Cerebellar nuclear complex (tissue), 1 donor: Measurements from ENCODE around the gene IQUB.
"Not testable (repeated sequence)": the region's sequence is repeated elsewhere in the genome, so short reads cannot be mapped to it uniquely, and the experiment has no call there.

ENCODE experiments used
- DNase-seq, 2 experiments: peaks; one replicate each; lab custom pipeline; 2025; lab: John Stamatoyannopoulos, UW

IQUB gene

GRCh38 chr7:123534383-123535260 is at the start of gene IQUB:
IQUB (minus strand) TSS chr7:123534595; CDS start chr7:123512340, 22,255 bp downstream.
- DNase-seq = peak; percentile 94 to 95

- no peak for DNase-seq
These were observed 49.4 kb upstream of the IQUB start for GRCh38 chr7:123583821-123584220.

DNA sequence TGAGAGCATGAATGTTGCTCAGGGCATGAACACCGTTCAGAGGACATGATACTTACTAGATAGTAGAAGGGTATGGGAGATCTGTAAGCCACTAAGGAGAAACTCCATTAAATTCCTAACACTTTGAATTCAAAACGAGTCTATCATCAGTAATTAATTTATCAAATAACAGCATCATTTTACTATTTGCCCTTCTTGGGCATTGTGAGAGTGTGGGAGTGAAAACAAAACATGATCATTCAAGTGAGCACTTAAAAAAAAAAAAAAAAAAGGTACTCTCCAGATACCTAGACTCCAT is 46.7 kb upstream of the IQUB start:
- DNase-seq = no peak

DNA sequence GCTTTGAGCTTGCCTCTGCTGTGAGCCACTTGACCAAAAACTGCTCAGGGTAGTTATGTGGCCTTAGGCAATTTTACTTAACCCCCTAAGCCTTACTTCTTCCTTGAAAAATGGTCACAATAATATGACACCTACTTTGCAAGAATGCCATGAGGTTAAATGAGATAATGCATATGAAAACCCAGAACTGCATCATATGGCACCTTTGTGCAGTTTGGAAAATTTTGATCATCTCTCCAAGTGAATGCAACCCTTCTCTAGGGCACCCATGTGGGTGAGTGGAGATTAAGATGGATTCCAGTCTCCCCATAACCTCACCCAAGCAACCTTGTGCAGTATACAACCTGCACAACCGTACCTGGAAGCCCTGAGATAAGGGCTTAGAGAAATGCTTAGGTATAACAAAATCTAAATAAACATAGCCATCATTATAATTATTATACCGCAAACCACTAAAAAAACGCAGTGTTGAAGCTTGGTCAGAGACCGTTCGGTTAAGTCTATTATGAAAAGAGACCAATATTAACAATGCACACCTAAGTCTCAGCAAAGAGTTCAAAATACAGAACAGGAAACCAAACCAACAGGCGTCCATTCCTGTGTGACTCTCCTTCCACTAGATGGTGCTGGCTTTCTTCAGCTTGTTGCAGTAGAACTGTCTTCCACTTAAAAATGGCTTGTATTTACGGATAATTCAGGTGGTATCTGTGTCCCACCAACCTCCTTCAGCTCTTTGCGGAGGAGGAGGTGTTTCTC is 46.2 kb upstream of the IQUB start:
- DNase-seq = no peak

GRCh38 chr7:123579416-123579815 is 45.0 kb upstream of the IQUB start:
- DNase-seq = no peak

- DNase-seq = no peak
These were observed 39.6 kb upstream of the IQUB start for GRCh38 chr7:123573896-123574467.

DNA sequence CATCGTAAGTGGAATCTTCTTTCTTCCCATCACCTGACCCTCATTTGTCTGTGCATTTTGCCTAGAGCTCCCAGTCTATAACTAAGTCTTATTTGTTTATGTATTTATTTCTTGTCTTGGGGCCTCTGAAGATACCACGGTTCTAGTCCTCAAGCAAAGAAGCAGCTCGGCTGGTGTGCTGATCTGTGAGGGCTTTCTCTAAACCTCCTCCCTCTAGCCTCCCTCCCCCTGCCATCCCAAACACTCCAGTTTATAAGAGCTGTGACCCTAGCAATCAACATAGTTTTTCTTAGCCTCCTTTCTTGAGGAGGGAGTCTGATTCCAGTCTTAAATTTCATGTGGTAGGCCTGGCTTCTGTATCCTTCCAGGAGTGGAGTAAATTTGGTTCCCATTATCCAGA is 38.9 kb upstream of the IQUB start:
- no peak for DNase-seq

DNA sequence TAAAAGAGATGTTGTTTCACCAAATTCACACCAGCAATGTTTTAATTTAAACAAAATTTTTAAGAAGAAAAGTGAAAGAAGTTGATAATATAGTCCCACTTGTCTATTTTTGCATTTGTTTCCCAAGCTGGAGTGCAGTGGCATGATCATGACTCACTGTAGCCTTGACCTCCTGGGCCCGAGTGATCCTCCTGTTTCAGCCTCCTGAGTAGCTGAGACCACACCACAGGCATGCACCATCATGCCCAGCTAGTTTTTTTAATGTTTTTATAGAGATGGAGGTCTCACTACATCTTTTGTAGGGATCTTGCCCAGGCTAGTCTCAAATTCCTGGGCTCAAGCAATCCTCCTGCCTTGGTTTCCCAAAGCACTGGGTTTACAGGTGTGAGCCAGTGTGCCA is 37.3 kb upstream of the IQUB start:
- no peak for DNase-seq

- DNase-seq = no peak
These were observed 36.8 kb upstream of the IQUB start for GRCh38 chr7:123571187-123571586.

DNA sequence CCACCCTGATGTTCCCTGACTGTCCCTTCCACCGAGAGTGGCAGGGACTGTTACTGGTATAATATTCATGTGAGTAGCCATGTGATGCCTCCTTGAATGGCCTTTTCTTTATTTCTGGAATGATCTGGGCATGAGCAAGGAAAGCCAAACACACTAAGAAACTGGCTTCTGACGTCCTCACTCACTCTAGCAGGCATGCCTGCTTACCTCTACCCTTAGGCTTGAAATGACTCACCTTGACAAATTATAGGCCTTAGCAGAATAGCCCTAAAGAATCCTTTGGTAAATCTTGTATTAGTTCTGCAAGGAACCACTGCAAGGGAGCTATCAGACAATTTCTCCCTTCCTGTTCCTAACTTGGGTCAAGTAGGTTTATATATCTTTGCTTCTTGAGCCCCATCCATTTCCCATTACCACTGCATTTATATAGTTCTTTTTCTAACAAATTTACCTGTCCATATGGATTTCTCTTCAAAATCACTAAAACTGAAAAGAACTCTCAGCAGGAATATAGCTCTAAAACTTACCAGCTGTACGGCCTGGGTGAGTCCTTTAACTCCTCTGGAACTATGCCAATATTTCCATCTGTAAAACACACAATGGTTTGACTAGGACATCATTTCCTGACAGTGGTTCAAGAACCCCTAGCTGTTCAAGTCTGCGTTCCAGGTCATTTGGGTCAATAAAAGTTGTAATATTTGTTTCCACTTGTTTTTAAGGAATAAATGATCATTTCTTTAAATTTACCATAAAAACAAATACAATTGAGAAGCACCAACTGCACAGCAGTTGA is 36.2 kb upstream of the IQUB start:
- DNase-seq = no peak

DNA sequence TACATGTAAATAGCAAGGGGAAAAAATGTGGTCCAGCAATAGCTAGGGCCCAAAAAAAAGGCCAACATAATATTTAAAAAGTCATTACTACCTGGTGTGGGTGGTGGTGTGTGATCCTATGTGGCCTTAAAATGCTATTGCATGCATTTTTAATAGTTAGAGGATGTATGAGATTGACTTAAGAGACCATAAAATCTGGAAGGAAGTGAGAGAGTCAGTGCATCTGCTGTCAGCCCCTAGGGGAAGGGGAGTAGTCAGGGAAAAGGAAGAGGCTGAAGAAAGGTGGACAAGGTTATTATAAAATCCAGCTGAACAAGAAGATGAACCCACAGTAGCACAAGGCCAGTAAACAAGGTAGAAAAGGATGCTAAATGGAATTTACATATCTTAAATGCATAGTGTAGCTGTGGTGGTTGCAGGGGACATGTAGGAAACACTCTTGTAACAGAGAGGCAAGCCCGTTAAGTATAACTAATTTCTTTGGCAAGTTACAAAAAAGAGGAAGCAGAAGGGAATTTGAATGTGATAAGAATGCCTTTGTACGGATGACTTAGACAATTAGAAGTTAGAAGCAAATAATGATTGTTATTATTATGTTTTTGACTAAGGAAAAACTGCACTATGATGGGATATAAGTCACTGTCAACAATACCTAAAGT is 35.1 kb upstream of the IQUB start:
- no peak for DNase-seq

- DNase-seq = no peak
These were observed 27.7 kb upstream of the IQUB start for GRCh38 chr7:123562121-123562520.

- no peak for DNase-seq
These were observed 24.0 kb upstream of the IQUB start for GRCh38 chr7:123558289-123558874.

DNA sequence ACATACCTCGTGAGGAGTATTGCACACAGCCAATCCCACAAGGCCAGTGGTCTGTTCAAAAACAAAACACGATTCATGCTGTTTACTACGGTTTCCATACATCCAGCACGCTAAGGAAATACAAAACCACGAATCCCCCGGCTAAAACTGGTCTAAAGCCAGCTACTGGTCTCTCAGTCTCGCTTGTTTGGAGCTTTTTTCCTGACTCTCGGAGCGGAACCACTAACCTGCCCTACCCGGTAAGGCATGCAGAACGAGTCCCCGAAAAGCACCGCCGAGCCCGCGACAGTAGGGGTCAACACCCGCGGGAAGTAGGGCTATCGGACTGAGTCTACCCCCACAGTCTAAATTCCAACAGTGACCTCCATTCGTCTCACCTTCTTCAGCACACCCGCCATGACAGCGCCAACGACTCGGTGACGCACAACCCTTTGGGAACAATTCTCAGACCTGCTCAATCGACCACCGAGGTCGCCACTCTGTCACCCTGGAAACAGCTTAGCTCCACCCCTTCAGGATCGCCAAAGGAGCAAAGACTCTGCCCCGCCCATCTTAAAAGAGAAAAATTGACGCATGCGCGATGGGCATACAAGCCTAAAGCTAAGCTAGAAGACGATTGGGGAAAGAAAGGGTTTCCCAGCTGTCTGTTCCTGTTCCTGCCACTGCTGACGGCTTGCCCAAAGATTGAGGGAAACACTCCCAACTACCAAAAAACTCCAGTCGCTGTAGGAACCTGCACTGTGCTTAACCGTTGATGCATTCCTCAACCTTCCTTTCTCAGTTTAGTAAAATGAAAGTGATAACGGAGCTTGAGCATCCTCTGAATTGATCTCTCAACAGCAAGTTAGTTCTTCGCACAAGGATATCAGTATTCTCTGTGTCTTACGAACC is 23.2 kb upstream of the IQUB start, which contains the start of gene NDUFA5:
Gene NDUFA5 (minus strand): TSS at position 421 of the 891 bp plus-strand sequence. CDS start 23 bp downstream, at position 398.
- DNase-seq = peak; percentile 98 to 99

DNA sequence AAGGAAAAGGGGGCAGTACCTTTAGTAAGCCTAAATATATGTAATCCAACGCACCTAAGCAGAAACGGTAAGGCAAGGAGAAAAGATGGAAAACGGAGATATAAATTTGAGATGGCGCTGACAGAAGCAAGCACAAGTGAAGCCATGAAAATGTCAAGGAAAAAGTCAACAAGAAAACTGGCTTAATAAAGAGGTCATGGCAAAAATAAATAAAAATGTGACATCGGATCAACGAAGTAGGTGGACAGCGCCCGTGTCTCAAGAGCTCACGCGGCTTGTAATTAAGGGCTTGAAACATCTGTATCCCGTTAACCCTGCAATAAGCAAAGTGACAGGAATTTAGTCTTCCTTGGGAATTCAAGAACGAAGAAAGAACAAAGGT is 22.6 kb upstream of the IQUB start:
- DNase-seq = no peak

GRCh38 chr7:123555484-123555883 is 21.1 kb upstream of the IQUB start:
- DNase-seq = no peak

GRCh38 chr7:123553159-123553558 is 18.8 kb upstream of the IQUB start:
- DNase-seq = no peak

- DNase-seq = no peak
These were observed 18.2 kb upstream of the IQUB start for GRCh38 chr7:123552641-123553040.

DNA sequence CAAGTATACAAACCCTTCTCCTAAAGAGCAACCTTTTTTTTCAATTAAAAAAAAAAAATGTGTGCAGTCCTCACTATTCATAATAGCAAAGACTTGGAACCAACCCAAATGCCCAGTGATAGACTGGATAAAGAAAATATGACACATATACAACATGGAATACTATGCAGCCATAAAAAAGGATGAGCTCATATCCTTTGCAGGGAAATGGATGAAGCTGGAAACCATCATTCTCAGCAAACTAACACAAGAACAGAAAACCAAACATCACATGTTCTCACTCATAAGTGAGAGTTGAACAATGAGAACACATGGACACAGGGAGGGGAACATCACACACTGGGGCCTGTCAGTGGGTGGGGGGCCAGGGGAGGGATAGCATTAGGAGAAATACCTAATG is 17.7 kb upstream of the IQUB start:
- not testable (repeated sequence) for DNase-seq

DNA sequence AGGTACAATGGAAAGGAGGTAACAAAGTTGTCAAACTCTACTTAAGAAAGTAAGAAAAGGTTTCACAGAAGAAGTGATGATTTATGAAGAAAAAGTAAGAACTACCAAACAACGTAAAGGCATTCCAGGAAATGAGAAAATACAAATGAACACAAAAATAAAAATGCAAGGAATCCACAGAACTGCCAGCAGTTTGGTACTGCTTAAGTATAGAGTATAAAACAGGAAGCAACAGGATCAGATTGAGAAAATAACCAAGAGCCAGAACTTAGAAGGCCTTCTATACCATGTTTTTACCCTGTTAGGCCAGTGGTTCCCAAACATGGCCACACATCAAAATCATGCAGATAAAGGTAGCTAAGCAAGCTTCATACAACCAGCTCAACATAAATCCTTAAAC is 14.0 kb upstream of the IQUB start:
- no peak for DNase-seq
